ENCODE results near the gene PPFIA1. TPM values are rescaled to one million over a fixed set of nuclear protein-coding genes. Genes with fewer than 3 reads are reported as not detected.

PPFIA1 gene
- total and polyA plus RNA-seq, 10 of the 15 experiments (the other 5 are each of a cell fraction or from before 2014, with no cell fraction given): 5.2 to 26.2 (median 15.8) TPM

- Histone ChIP-seq H2AFZ (ENCODE audit: control insufficient read depth, low read depth, low read length) (no peak overlapping the region), H3K9me3 (replicated peaks; ENCODE audit: control insufficient read depth, insufficient read depth, low read length) (no peaks in the 10 kb centered on the region), H3K4me3 (no peak overlapping the region), H4K20me1 (ENCODE audit: control insufficient read depth, insufficient read depth) (peaks cover 3% of the 10 kb centered on the region; the same call in 1 of the 2 replicates), H3K27ac (ENCODE audit: control insufficient read depth, insufficient read depth) (no peak overlapping the region), H3K36me3 (ENCODE audit: control insufficient read depth in 2 of 2, insufficient read depth in 2 of 2, low read length in 1 of 2) (peaks cover 0 to 5% of the 10 kb centered on the region in 2 experiments; a peak in 2 of 4 replicates), H3K9ac (ENCODE audit: control insufficient read depth, insufficient read depth, low read length) (no peak overlapping the region), H3K4me1 (ENCODE audit: control insufficient read depth, insufficient read depth, low read length) (no peaks in the 10 kb centered on the region), H3K79me2 (ENCODE audit: control insufficient read depth, insufficient read depth, low read length) (no peaks in the 10 kb centered on the region), H3K4me2 (ENCODE audit: control insufficient read depth, insufficient read depth) (no peak overlapping the region), H3K27me3 (replicated peaks in 1 of 2; ENCODE audit: control insufficient read depth in 2 of 2, insufficient read depth in 2 of 2, low read length in 1 of 2) (no peaks in the 10 kb centered on the region)
- RAD21 ChIA-PET (ENCODE audit: unreplicated experiment): no interaction called here
- WGBS (ENCODE audit: insufficient coverage, insufficient replicate concordance, low lambda C conversion rate, missing lambda C conversion rate): 99% methylated on average over 5 of the region's 5 CpGs
- ATAC-seq (no peak), FAIRE-seq (no peak), DNase-seq (ENCODE audit: low read depth, low spot score) (no peak)
- no TSS peak for BruUV-seq (replicated peaks)
- intact Hi-C loops (cut with micrococcal nuclease; ENCODE audit: unreplicated experiment): no loop called here
- CTCF ChIA-PET: no interaction called here
- in situ Hi-C loops (cut with MboI): no loop called here
- POLR2A ChIA-PET: no interaction called here
- SMC1A ChIA-PET (ENCODE audit: uncharacterized antibody, unreplicated experiment): no interaction called here
- no peak for TF ChIP-seq HDGF (IDR thresholded peaks at IDR 0.05)
Measured at GRCh38 chr11:70298243-70298915, 27.9 kb downstream of the PPFIA1 start.

DNA sequence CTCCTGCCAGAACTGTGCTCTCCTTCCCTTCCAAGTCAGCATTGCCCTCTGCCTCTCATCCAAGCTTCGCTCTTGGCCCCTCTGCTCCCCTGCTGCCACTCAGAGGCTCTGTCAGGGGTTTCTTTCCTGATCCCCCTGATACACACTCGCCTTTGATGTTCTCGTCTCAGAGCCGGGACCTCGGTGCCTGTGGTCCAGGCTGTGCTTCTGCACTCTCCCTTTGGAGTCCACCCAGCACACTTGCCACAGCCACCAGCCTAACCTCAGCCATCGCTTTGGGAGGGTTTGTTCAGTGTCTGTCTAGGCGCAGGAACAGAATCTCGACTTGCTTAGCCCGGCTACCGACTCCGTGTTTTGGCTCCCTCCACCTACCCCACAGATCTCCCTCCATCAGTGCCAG lies 29.1 kb downstream of the PPFIA1 start:
- Histone ChIP-seq H3K27ac (ENCODE audit: control insufficient read depth, insufficient read depth) (no peak overlapping the region), H3K36me3 (ENCODE audit: control insufficient read depth in 2 of 2, insufficient read depth in 2 of 2, low read length in 1 of 2) (peaks cover 0 to 4% of the 10 kb centered on the region in 2 experiments; a peak in 3 of 4 replicates), H3K27me3 (replicated peaks in 1 of 2; ENCODE audit: control insufficient read depth in 2 of 2, insufficient read depth in 2 of 2, low read length in 1 of 2) (no peaks in the 10 kb centered on the region), H3K4me1 (ENCODE audit: control insufficient read depth, insufficient read depth, low read length) (no peaks in the 10 kb centered on the region), H3K79me2 (ENCODE audit: control insufficient read depth, insufficient read depth, low read length) (no peaks in the 10 kb centered on the region), H4K20me1 (ENCODE audit: control insufficient read depth, insufficient read depth) (peaks cover 3% of the 10 kb centered on the region; the same call in 1 of the 2 replicates), H2AFZ (ENCODE audit: control insufficient read depth, low read depth, low read length) (no peak overlapping the region), H3K4me3 (no peak overlapping the region), H3K9ac (ENCODE audit: control insufficient read depth, insufficient read depth, low read length) (no peak overlapping the region), H3K4me2 (ENCODE audit: control insufficient read depth, insufficient read depth) (no peak overlapping the region), H3K9me3 (replicated peaks; ENCODE audit: control insufficient read depth, insufficient read depth, low read length) (no peaks in the 10 kb centered on the region)
- 95% methylated on average over 11 of the region's 11 CpGs for WGBS (ENCODE audit: insufficient coverage, insufficient replicate concordance, low lambda C conversion rate, missing lambda C conversion rate)
- intact Hi-C loops (cut with micrococcal nuclease; ENCODE audit: unreplicated experiment): no loop called here
- ChIA-PET CTCF (no interaction called here), SMC1A (ENCODE audit: uncharacterized antibody, unreplicated experiment) (no interaction called here), POLR2A (no interaction called here), RAD21 (ENCODE audit: unreplicated experiment) (no interaction called here)
- in situ Hi-C loops (cut with MboI): no loop called here
- no TSS peak for BruUV-seq (replicated peaks)
- ATAC-seq (no peak), DNase-seq (ENCODE audit: low read depth, low spot score) (no peak), FAIRE-seq (no peak)
- TF ChIP-seq GABPA (IDR thresholded peaks at IDR 0.05; ENCODE audit: low read depth): no peak
- TF ChIP-seq DPF2 (IDR thresholded peaks at IDR 0.05): no peak
- TF ChIP-seq, protein P1, sequence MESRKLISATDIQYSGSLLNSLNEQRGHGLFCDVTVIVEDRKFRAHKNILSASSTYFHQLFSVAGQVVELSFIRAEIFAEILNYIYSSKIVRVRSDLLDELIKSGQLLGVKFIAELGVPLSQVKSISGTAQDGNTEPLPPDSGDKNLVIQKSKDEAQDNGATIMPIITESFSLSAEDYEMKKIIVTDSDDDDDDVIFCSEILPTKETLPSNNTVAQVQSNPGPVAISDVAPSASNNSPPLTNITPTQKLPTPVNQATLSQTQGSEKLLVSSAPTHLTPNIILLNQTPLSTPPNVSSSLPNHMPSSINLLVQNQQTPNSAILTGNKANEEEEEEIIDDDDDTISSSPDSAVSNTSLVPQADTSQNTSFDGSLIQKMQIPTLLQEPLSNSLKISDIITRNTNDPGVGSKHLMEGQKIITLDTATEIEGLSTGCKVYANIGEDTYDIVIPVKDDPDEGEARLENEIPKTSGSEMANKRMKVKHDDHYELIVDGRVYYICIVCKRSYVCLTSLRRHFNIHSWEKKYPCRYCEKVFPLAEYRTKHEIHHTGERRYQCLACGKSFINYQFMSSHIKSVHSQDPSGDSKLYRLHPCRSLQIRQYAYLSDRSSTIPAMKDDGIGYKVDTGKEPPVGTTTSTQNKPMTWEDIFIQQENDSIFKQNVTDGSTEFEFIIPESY (IDR thresholded peaks at IDR 0.05): no peak
- no peak for TF ChIP-seq RAD51 (IDR thresholded peaks at IDR 0.05)
- no peak for TF ChIP-seq SREBF2 (IDR thresholded peaks at IDR 0.05; ENCODE audit: low read length)
- no peak for TF ChIP-seq ZNF217 (IDR thresholded peaks at IDR 0.05)
- no peak for TF ChIP-seq HDGF (IDR thresholded peaks at IDR 0.05)
- TF ChIP-seq NRF1 (conservative IDR thresholded peaks at IDR 0.05; ENCODE audit: low read depth, low read length): no peak
- no peak for TF ChIP-seq RELA (IDR thresholded peaks at IDR 0.05; ENCODE audit: borderline replicate concordance, partially characterized antibody)
- TF ChIP-seq, protein P2, sequence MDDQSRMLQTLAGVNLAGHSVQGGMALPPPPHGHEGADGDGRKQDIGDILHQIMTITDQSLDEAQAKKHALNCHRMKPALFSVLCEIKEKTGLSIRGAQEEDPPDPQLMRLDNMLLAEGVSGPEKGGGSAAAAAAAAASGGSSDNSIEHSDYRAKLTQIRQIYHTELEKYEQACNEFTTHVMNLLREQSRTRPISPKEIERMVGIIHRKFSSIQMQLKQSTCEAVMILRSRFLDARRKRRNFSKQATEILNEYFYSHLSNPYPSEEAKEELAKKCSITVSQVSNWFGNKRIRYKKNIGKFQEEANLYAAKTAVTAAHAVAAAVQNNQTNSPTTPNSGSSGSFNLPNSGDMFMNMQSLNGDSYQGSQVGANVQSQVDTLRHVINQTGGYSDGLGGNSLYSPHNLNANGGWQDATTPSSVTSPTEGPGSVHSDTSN (IDR thresholded peaks at IDR 0.05; ENCODE audit: insufficient replicate concordance, low read depth, low read length): no peak
- TF ChIP-seq ZNF274 (IDR thresholded peaks at IDR 0.05; ENCODE audit: insufficient read depth, insufficient read length): no peak
- TF ChIP-seq SREBF1 (IDR thresholded peaks at IDR 0.05; ENCODE audit: low read length): no peak
- TF ChIP-seq BCLAF1 (IDR thresholded peaks at IDR 0.05): no peak

All from GM12878 (cell line).